ES-I3 (cell line): ENCODE data around the gene EZH2.

Experiments used
- H3K36me3 ChIP-seq: 2 replicates; pipeline ENCODE4 v1.6.1; 2013; ENCODE audit warnings: mild to moderate bottlenecking, low read length, control low read depth, moderate library complexity; ENCODE audit not compliant: insufficient read depth
- H3K4me1 ChIP-seq: 2 replicates; pipeline ENCODE4 v1.6.1; 2013; ENCODE audit warnings: mild to moderate bottlenecking, control low read depth, low read length; ENCODE audit not compliant: insufficient read depth
- H3K9ac ChIP-seq: 2 replicates; pipeline ENCODE4 v1.6.1; 2013; ENCODE audit warnings: low read depth, mild to moderate bottlenecking, low read length, moderate library complexity
- H3K9me3 ChIP-seq: 2 replicates; pipeline ENCODE4 v1.6.1; 2013; ENCODE audit warnings: mild to moderate bottlenecking, low read length, moderate library complexity; ENCODE audit not compliant: control insufficient read depth, insufficient read depth

EZH2 gene

GRCh38 chr7:148824864-148825263 is 59.2 kb downstream of the EZH2 start:
- no peaks in the 10 kb centered on the region for H3K9me3 ChIP-seq
- no peak overlapping the region for H3K9ac ChIP-seq
- peaks cover 5% of the 10 kb centered on the region; the same call in 1 of the 2 replicates for H3K36me3 ChIP-seq
- peaks cover 9% of the 10 kb centered on the region for H3K4me1 ChIP-seq

GRCh38 chr7:148821422-148821821 is 62.7 kb downstream of the EZH2 start:
- Histone ChIP-seq H3K36me3 (peaks cover 5% of the 10 kb centered on the region; the same call in 1 of the 2 replicates), H3K9ac (no peak overlapping the region), H3K4me1 (peaks cover 14% of the 10 kb centered on the region), H3K9me3 (no peaks in the 10 kb centered on the region)

GRCh38 chr7:148819697-148820360 is 64.3 kb downstream of the EZH2 start:
- Histone ChIP-seq H3K4me1 (peaks cover 14% of the 10 kb centered on the region), H3K9ac (no peak overlapping the region), H3K36me3 (peaks cover 5% of the 10 kb centered on the region; the same call in 1 of the 2 replicates), H3K9me3 (no peaks in the 10 kb centered on the region)

- Histone ChIP-seq H3K9ac (no peak overlapping the region), H3K9me3 (no peaks in the 10 kb centered on the region), H3K36me3 (peaks cover 5% of the 10 kb centered on the region; the same call in 1 of the 2 replicates), H3K4me1 (peaks cover 12% of the 10 kb centered on the region)
Measured at GRCh38 chr7:148815612-148816011, 68.5 kb downstream of the EZH2 start.

GRCh38 chr7:148814922-148815559 is 69.0 kb downstream of the EZH2 start:
- Histone ChIP-seq H3K9me3 (no peaks in the 10 kb centered on the region), H3K4me1 (peaks cover 7% of the 10 kb centered on the region), H3K36me3 (peaks cover 5% of the 10 kb centered on the region; the same call in 1 of the 2 replicates), H3K9ac (no peak overlapping the region)

- Histone ChIP-seq H3K36me3 (peaks cover 1% of the 10 kb centered on the region; the same call in 1 of the 2 replicates), H3K9me3 (no peaks in the 10 kb centered on the region), H3K9ac (no peak overlapping the region), H3K4me1 (no peaks in the 10 kb centered on the region)
Measured at GRCh38 chr7:148813890-148814289, 70.2 kb downstream of the EZH2 start.

GRCh38 chr7:148811892-148812291 is 72.2 kb downstream of the EZH2 start:
- no peaks in the 10 kb centered on the region for H3K4me1 ChIP-seq
- H3K9ac ChIP-seq: no peak overlapping the region
- no peaks in the 10 kb centered on the region for H3K36me3 ChIP-seq
- H3K9me3 ChIP-seq: no peaks in the 10 kb centered on the region

GRCh38 chr7:148809856-148810255 is 74.2 kb downstream of the EZH2 start:
- H3K9me3 ChIP-seq: no peaks in the 10 kb centered on the region
- no peaks in the 10 kb centered on the region for H3K4me1 ChIP-seq
- no peak overlapping the region for H3K9ac ChIP-seq
- H3K36me3 ChIP-seq: no peaks in the 10 kb centered on the region

- no peaks in the 10 kb centered on the region for H3K4me1 ChIP-seq
- H3K36me3 ChIP-seq: no peaks in the 10 kb centered on the region
- no peaks in the 10 kb centered on the region for H3K9me3 ChIP-seq
- H3K9ac ChIP-seq: no peak overlapping the region
Measured at GRCh38 chr7:148807436-148807835, 76.7 kb downstream of the EZH2 start.

- Histone ChIP-seq H3K9me3 (no peaks in the 10 kb centered on the region), H3K36me3 (no peaks in the 10 kb centered on the region; the same call in 1 of the 2 replicates), H3K4me1 (no peaks in the 10 kb centered on the region), H3K9ac (no peak overlapping the region)
Measured at GRCh38 chr7:148806187-148806586, 77.9 kb downstream of the EZH2 start.

GRCh38 chr7:148804343-148805235 is 79.5 kb downstream of the EZH2 start:
- no peak overlapping the region for H3K9ac ChIP-seq
- H3K9me3 ChIP-seq: no peaks in the 10 kb centered on the region
- no peaks in the 10 kb centered on the region; the same call in 1 of the 2 replicates for H3K36me3 ChIP-seq
- peaks cover 11% of the 10 kb centered on the region; the same call in 1 of the 2 replicates for H3K4me1 ChIP-seq

- peaks cover 10% of the 10 kb centered on the region for H3K36me3 ChIP-seq
- H3K9me3 ChIP-seq: peaks cover 3% of the 10 kb centered on the region; the same call in 1 of the 2 replicates
- H3K4me1 ChIP-seq: peaks cover 11% of the 10 kb centered on the region; the same call in 1 of the 2 replicates
- no peak overlapping the region for H3K9ac ChIP-seq
Measured at GRCh38 chr7:148803094-148803493, 81.0 kb downstream of the EZH2 start.

GRCh38 chr7:148802101-148802493 is 82.0 kb downstream of the EZH2 start:
- peaks cover 13% of the 10 kb centered on the region for H3K36me3 ChIP-seq
- peaks cover 3% of the 10 kb centered on the region; the same call in 1 of the 2 replicates for H3K9me3 ChIP-seq
- H3K4me1 ChIP-seq: peaks cover 11% of the 10 kb centered on the region; the same call in 1 of the 2 replicates
- H3K9ac ChIP-seq: no peak overlapping the region

- H3K4me1 ChIP-seq: peaks cover 11% of the 10 kb centered on the region; the same call in 1 of the 2 replicates
- peaks cover 3% of the 10 kb centered on the region; the same call in 1 of the 2 replicates for H3K9me3 ChIP-seq
- H3K36me3 ChIP-seq: peaks cover 13% of the 10 kb centered on the region
- H3K9ac ChIP-seq: no peak overlapping the region
Measured at GRCh38 chr7:148800677-148801076, 83.4 kb downstream of the EZH2 start.
